T-helper 1 cell (primary cell): ENCODE data around the gene MARCHF7.
"Not testable (repeated sequence)": the region's sequence is repeated elsewhere in the genome, so short reads cannot be mapped to it uniquely, and the experiment has no call there.

Experiments
- DNase-seq, 5 donors: peaks; one replicate each; pipeline ENCODE4 v3.0.0-alpha.2; 2012 to 2020

Gene MARCHF7

DNA sequence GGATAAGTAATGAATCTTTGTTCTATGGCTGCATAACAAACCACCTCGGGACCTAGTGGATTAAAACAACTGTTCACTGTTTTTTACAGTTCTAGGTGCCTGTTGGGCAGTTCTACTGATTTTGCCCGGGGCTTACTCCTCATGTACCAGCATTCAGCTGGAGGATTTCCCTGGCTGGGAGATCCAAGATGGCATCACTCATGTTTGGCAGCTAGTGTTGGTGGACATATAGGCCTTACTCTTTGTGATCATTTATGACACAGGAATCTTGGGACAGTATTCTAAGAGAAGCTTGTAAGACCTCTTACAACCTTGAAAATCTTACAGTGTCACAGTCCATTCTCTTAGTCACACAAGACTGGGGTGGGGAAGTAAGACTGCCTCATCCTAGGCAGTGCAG, 4.6 kb downstream of the MARCHF7 start:
- no peak for DNase-seq

DNA sequence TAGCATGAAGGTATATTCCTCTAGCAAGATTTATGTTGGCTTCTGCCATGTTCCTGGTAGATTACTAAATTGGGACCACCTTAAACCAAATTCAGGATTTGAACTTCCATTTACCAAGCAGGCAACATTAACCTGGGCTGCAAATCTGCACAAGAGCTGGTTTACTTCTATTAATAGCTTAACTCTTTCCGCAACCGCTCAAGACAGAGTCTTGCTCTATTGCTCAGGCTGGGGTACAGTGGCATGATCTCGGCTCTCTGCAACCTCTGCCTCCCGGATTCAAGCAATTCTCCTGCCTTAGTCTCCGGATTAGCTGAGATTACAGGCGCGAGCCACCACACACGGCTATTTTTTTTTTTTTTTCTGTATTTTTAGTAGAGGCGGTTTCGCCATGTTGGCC, 8.4 kb downstream of the MARCHF7 start:
- DNase-seq, result no peak

GRCh38 chr2:159722580-159722979, 10.3 kb downstream of the MARCHF7 start:
- DNase-seq, result no peak

DNA sequence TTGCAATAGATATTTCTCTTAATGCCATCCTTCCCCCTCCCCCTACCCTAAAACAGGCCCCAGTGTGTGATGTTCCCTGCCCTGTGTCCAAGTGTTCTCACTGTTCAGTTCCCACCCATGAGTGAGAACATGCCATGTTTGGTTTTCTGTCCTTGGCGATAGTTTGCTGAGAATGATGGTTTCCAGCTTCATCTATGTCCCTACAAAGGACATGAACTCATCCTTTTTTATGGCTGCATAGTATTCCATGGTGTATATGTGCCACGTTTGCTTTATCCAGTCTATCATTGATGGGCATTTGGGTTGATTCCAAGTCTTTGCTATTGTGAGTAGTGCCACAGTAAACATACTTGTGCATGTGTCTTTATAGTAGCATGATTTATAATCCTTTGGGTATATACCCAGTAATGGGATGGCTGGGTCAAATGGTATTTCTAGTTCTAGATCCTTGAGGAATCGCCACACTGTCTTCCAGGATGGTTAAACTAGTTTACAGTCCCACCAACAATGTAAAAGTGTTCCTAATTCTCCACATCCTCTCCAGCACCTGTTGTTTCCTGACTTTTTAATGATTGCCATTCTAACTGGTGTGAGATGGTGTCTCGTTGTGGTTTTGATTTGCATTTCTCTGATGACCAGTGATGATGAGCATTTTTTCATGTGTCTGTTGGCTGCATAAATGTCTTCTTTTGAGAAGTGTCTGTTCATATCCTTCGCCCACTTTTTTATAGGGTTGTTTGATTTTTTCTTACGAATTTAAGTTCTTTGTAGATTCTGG, 12.7 kb downstream of the MARCHF7 start:
- DNase-seq, result not testable (repeated sequence)

GRCh38 chr2:159725713-159726112, 13.4 kb downstream of the MARCHF7 start:
- no peak for DNase-seq

DNA sequence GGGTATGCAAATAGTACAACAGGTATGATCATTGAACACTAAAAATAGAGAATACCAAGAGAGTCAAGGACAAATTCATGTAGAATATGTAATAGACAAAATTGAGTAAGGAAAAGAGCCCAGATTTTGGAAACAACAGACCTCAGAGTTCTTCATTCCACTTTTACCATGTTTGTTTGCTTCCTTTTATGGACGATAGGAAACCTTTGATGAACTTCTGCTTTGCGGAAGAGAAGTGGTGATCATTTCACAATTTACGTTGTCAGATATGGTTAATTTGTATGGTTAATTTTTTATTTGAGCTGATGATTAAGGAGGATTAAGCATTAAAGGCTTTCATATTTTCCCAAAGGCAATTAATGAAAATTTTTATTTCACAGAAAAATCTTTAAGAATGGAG, 16.3 kb downstream of the MARCHF7 start:
- no peak for DNase-seq

GRCh38 chr2:159735648-159736047, 23.3 kb downstream of the MARCHF7 start:
- DNase-seq, result no peak

DNA sequence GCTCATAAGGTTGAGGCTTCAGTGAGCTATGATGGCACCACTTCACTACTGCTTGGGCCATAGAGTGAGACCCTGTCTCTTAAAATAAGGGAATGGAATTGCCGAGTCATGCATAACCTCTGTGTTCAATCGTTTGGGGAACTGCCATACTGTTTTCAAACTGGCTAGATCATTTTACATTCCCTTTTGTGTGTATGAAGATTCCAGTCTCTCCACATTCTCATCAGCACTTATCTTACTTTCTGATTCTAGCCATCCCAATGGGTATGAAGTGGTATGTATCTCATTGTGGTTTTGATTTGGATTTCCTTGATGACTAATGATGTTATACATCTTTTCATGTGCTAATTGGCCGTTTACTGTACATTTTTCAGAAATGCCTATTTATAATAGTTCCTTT, 23.7 kb downstream of the MARCHF7 start:
- DNase-seq, result no peak

DNA sequence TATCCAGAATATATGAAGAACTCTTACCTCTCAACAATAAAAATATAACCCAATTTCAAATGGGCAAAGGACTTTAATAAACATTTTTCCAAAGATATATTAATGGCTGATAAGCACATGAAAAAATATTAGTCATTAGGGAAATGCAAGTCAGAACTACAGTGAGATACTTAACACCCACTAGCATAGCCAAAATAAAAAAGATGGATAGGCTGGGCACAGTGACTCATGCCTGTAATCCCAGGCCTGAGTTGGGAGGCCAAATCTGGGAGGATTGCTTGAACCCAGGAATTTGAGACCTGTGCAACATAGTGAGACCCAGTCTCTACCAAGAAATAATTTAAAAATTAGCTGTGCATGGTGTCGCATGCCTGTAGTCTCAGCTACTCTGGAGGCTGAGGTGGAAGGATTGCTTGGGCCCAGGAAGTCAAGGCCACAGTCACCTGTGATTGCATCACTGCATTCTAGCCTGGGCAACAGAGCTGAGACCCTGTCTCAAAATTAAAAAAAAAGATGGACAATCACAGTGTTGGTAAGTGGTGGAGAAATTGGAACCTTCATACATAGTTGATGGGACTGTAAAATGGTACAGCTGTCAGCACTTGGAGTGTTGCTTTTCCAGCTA, 25.1 kb downstream of the MARCHF7 start:
- no peak for DNase-seq

- no peak for DNase-seq
Measured at GRCh38 chr2:159737917-159738296, 25.6 kb downstream of the MARCHF7 start.

- no peak for DNase-seq
Measured at GRCh38 chr2:159738509-159739390, 26.4 kb downstream of the MARCHF7 start.

- DNase-seq, result no peak
Measured at GRCh38 chr2:159742846-159743245, 30.5 kb downstream of the MARCHF7 start.

DNA sequence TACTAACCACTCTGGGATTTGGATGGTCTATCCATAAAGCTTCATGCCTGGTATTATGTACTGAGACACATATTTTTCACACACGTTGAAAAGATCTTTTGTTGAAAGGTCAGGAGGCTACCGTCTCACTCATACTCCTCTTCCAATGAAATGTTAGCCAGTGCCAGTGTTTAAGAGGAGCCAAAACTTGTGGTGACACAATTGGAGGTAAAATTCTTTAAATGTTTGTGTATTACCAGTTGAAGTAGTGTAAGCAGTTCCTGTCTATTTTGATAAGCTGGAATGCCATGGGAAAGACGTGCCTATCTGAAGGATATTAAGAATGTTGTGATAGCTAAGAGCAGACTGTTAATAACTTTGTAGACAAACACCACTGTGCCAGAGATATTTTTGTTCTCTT, 32.1 kb downstream of the MARCHF7 start:
- DNase-seq, result no peak

DNA sequence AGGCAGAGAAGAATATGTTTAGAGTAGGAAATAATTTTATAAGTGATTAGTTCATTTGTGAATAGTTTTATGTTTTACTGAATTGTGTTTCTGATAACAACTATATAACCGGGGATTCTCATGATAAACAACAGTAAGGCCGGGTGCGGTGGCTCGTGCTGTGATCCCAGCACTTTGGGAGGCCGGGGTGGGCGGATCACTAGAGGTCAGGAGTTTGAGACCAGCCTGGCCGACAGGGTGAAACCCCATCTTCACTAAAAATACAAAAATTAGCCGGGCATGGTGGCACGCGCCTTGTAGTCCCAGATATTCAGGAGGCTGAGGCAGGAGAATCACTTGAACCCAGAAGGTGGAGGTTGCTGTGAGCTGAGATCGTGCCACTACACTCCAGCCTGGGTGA, 32.9 kb downstream of the MARCHF7 start:
- not testable (repeated sequence) for DNase-seq

GRCh38 chr2:159748089-159748488, 35.8 kb downstream of the MARCHF7 start:
- DNase-seq, result no peak

DNA sequence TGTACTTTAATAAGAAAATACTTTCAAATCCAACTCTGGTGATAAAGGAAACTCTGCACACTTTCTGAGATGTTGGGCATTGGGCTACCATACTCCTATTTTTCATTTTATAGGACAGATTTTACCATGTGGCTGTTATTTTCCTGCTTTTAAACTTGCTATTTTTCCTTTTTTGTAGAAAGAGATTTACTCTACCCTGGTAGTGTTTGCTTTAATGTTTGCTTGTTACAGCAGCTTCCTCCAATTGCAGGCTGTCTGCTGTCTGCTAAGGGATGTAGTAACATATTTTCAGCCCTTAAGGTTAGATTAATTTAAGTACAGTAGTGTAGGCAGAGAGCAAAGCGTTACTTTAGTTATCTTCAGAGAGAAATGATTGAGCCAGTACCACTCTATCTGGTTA, 38.6 kb downstream of the MARCHF7 start:
- no peak for DNase-seq

DNA sequence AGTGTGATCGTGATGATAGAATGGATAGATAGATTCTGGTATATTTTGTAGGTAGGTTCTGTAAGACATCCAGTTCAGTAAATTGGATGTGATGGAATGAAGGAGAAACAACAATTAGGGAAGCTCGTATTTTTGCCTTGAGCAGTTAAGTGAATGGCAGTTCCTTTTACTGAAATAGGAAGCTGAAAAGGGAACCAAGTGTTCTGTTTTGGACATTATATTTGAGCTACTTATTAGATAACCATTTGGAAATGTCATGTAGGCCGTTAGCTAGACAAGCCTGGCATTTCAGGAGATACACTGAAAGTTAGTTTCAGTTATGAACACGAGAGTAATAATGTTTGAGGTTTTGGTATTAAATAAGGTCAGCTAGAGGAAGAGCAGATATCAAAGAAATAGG, 41.5 kb downstream of the MARCHF7 start:
- no peak for DNase-seq

DNA sequence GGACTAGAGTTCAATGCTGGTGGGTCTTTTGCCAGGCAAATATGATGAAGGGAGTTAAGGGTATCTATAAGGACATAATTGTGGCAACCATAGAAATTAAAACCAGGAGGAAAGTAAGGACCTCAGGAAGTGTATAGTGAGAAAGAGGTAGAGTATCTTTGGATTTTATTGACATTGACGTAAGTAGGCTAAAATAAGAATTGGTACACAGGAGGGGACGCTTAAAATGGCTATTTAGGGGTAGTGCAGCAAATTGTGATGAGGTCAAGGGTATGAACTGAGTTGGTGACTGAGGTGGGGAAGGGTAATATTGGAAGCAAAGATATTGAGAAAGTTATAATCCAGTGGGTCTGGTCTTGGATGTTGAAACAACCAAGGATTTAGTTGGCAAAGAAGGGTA, 42.7 kb downstream of the MARCHF7 start:
- DNase-seq, result no peak

- peak in 1 of 5 donors; percentile 9 for DNase-seq
Measured at GRCh38 chr2:159755788-159756187, 43.5 kb downstream of the MARCHF7 start.

DNA sequence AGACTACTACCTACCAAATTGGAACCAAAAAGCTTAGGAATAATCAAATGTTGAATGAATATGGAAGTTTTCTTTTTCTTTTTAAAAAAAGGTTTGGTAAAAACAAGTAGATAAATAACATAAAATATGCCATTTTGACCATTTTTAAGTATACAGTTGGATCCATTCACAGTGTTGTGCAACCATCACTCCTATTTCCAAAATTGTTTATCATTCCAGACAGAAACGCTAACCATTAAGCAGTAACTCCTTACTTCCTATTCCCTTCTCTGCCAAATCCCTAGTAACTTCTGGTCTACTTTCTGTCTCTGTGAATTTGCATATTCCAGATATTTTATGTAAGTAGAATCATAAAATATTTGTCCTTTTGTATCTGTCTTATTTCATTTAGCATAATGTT, 45.9 kb downstream of the MARCHF7 start:
- DNase-seq, result no peak

DNA sequence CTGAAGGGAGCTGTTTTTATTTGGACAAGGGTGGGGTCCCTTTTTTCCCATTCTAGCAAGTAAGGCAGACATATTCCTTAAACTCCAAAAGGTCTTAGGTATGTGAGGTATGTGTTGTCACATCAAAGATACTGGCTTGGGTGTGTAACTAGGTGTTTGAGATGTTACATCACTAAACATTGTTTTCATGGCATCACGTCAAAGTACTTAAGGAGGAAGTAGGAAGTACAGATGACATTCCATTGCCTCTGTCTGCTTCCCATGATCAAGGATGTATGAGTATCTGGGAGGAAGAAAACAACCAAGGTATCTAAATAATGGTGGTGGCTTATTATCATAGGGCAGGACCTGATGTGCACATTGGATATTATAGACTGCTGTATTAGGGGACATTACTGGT, 46.4 kb downstream of the MARCHF7 start:
- DNase-seq, result no peak

GRCh38 chr2:159759577-159759976, 47.3 kb downstream of the MARCHF7 start:
- DNase-seq, result no peak

- DNase-seq, result no peak
Measured at GRCh38 chr2:159760326-159760725, 48.0 kb downstream of the MARCHF7 start.

DNA sequence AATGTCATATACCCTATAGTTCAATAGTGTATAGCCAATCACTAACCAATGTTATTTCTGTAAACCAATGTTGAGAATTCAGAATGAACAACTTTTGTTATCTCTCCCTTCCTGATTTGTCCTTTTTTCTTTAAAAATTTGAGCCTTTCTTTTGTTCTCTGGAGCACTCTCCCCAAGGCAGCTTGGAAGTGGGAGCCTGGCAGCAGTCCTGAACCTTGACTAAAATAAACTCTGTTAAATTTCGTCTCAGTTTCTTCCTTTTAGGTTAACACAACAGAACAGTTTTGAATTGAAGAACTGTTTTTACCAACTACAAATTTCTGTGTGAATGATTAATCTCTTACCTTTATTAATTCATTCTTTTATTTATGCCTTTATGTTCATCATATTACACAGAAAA, 49.8 kb downstream of the MARCHF7 start:
- DNase-seq, result no peak
